Skeletal muscle satellite cell (primary cell): ENCODE data around the gene ELP4.
"Not testable (repeated sequence)": the region's sequence is repeated elsewhere in the genome, so short reads cannot be mapped to it uniquely, and the experiment has no call there.

Source experiments
- H3K27me3 ChIP-seq: 2 replicates; pipeline ENCODE4 v1.7.0; 2013; ENCODE audit warnings: low read length; ENCODE audit not compliant: control insufficient read depth, insufficient read depth
- H3K36me3 ChIP-seq: 2 replicates; pipeline ENCODE4 v1.7.0; 2013; ENCODE audit warnings: mild to moderate bottlenecking, control low read depth, low read length; ENCODE audit not compliant: insufficient read depth
- H3K4me1 ChIP-seq: 2 replicates; pipeline ENCODE4 v1.7.0; 2013; ENCODE audit warnings: low read length; ENCODE audit not compliant: control insufficient read depth, insufficient read depth
- H3K4me2 ChIP-seq: 2 replicates; pipeline ENCODE4 v1.7.0; 2013; ENCODE audit warnings: mild to moderate bottlenecking, low read length
- H3K4me3 ChIP-seq: 2 replicates; pipeline ENCODE4 v1.7.0; 2013; ENCODE audit warnings: low read length
- H3K9ac ChIP-seq: 2 replicates; pipeline ENCODE4 v1.7.0; 2013; ENCODE audit warnings: mild to moderate bottlenecking, low read depth, low read length, moderate library complexity
- H3K9me3 ChIP-seq: replicated peaks from 2 replicates; pipeline ENCODE4 v1.7.0; 2013; ENCODE audit warnings: mild to moderate bottlenecking, control low read depth, low read length

Gene ELP4

GRCh38 chr11:31712851-31713250 is 203.3 kb downstream of the ELP4 start:
- Histone ChIP-seq H3K4me3 (no peak overlapping the region), H3K9ac (no peak overlapping the region), H3K9me3 (no peaks in the 10 kb centered on the region), H3K36me3 (no peaks in the 10 kb centered on the region), H3K4me1 (no peaks in the 10 kb centered on the region), H3K27me3 (no peaks in the 10 kb centered on the region), H3K4me2 (no peak overlapping the region)

- Histone ChIP-seq H3K27me3 (no peaks in the 10 kb centered on the region), H3K9me3 (no peaks in the 10 kb centered on the region), H3K4me2 (no peak overlapping the region), H3K36me3 (no peaks in the 10 kb centered on the region), H3K9ac (no peak overlapping the region), H3K4me1 (no peaks in the 10 kb centered on the region), H3K4me3 (no peak overlapping the region)
These were observed 205.3 kb downstream of the ELP4 start for GRCh38 chr11:31714840-31715239.

GRCh38 chr11:31720225-31720624 is 210.7 kb downstream of the ELP4 start:
- H3K4me1 ChIP-seq = no peaks in the 10 kb centered on the region
- no peak overlapping the region for H3K4me3 ChIP-seq
- H3K9me3 ChIP-seq = no peaks in the 10 kb centered on the region
- no peak overlapping the region for H3K4me2 ChIP-seq
- no peak overlapping the region for H3K9ac ChIP-seq
- H3K36me3 ChIP-seq = no peaks in the 10 kb centered on the region
- no peaks in the 10 kb centered on the region for H3K27me3 ChIP-seq

GRCh38 chr11:31720671-31721365 is 211.3 kb downstream of the ELP4 start:
- Histone ChIP-seq H3K9ac (no peak overlapping the region), H3K27me3 (no peaks in the 10 kb centered on the region), H3K4me1 (no peaks in the 10 kb centered on the region), H3K9me3 (no peaks in the 10 kb centered on the region), H3K4me2 (no peak overlapping the region), H3K36me3 (no peaks in the 10 kb centered on the region), H3K4me3 (no peak overlapping the region)

- Histone ChIP-seq H3K4me2 (no peak overlapping the region), H3K27me3 (no peaks in the 10 kb centered on the region), H3K9ac (no peak overlapping the region), H3K9me3 (no peaks in the 10 kb centered on the region), H3K36me3 (no peaks in the 10 kb centered on the region), H3K4me3 (no peak overlapping the region), H3K4me1 (no peaks in the 10 kb centered on the region)
These were observed 213.2 kb downstream of the ELP4 start for GRCh38 chr11:31722754-31723153.

- no peaks in the 10 kb centered on the region for H3K4me1 ChIP-seq
- H3K36me3 ChIP-seq = no peaks in the 10 kb centered on the region
- no peak overlapping the region for H3K9ac ChIP-seq
- no peak overlapping the region for H3K4me3 ChIP-seq
- no peaks in the 10 kb centered on the region for H3K9me3 ChIP-seq
- H3K27me3 ChIP-seq = no peaks in the 10 kb centered on the region
- H3K4me2 ChIP-seq = no peak overlapping the region
These were observed 215.6 kb downstream of the ELP4 start for GRCh38 chr11:31725176-31725575.

GRCh38 chr11:31728432-31728831 is 218.9 kb downstream of the ELP4 start:
- H3K9me3 ChIP-seq = no peaks in the 10 kb centered on the region
- no peak overlapping the region for H3K9ac ChIP-seq
- H3K4me3 ChIP-seq = no peak overlapping the region
- no peaks in the 10 kb centered on the region for H3K27me3 ChIP-seq
- no peaks in the 10 kb centered on the region for H3K36me3 ChIP-seq
- no peak overlapping the region for H3K4me2 ChIP-seq
- H3K4me1 ChIP-seq = no peaks in the 10 kb centered on the region

GRCh38 chr11:31740131-31740530 is 230.6 kb downstream of the ELP4 start:
- Histone ChIP-seq H3K27me3 (no peaks in the 10 kb centered on the region), H3K36me3 (no peaks in the 10 kb centered on the region), H3K4me1 (no peaks in the 10 kb centered on the region), H3K9ac (no peak overlapping the region), H3K4me3 (no peak overlapping the region), H3K9me3 (no peaks in the 10 kb centered on the region), H3K4me2 (no peak overlapping the region)

- H3K36me3 ChIP-seq, H3K4me1 ChIP-seq, H3K4me3 ChIP-seq, H3K9ac ChIP-seq, H3K4me2 ChIP-seq, H3K9me3 ChIP-seq, H3K27me3 ChIP-seq: not testable (repeated sequence)
These were observed 231.3 kb downstream of the ELP4 start for GRCh38 chr11:31740731-31741368.

- Histone ChIP-seq H3K9ac (no peak overlapping the region), H3K4me2 (no peak overlapping the region), H3K27me3 (no peaks in the 10 kb centered on the region), H3K4me1 (no peaks in the 10 kb centered on the region), H3K9me3 (no peaks in the 10 kb centered on the region), H3K36me3 (no peaks in the 10 kb centered on the region), H3K4me3 (no peak overlapping the region)
These were observed 238.0 kb downstream of the ELP4 start for GRCh38 chr11:31747581-31747980.

- no peaks in the 10 kb centered on the region for H3K27me3 ChIP-seq
- no peak overlapping the region for H3K9ac ChIP-seq
- no peak overlapping the region for H3K4me2 ChIP-seq
- no peaks in the 10 kb centered on the region for H3K9me3 ChIP-seq
- H3K4me3 ChIP-seq = no peak overlapping the region
- H3K4me1 ChIP-seq = no peaks in the 10 kb centered on the region
- H3K36me3 ChIP-seq = no peaks in the 10 kb centered on the region
These were observed 247.8 kb downstream of the ELP4 start for GRCh38 chr11:31757260-31757835.

GRCh38 chr11:31761636-31762035 is 252.1 kb downstream of the ELP4 start:
- no peak overlapping the region for H3K4me2 ChIP-seq
- H3K4me1 ChIP-seq = no peaks in the 10 kb centered on the region
- H3K9ac ChIP-seq = no peak overlapping the region
- H3K4me3 ChIP-seq = no peak overlapping the region
- no peaks in the 10 kb centered on the region for H3K36me3 ChIP-seq
- H3K9me3 ChIP-seq = no peaks in the 10 kb centered on the region
- H3K27me3 ChIP-seq = no peaks in the 10 kb centered on the region
